ENCODE measurements around the gene TMEM258. TPM values are rescaled to one million over a fixed set of nuclear protein-coding genes. Genes with fewer than 3 reads are reported as not detected.

The TMEM258 gene
- total RNA-seq, 1 experiment from 2014 or later: 87.6 TPM

DNA sequence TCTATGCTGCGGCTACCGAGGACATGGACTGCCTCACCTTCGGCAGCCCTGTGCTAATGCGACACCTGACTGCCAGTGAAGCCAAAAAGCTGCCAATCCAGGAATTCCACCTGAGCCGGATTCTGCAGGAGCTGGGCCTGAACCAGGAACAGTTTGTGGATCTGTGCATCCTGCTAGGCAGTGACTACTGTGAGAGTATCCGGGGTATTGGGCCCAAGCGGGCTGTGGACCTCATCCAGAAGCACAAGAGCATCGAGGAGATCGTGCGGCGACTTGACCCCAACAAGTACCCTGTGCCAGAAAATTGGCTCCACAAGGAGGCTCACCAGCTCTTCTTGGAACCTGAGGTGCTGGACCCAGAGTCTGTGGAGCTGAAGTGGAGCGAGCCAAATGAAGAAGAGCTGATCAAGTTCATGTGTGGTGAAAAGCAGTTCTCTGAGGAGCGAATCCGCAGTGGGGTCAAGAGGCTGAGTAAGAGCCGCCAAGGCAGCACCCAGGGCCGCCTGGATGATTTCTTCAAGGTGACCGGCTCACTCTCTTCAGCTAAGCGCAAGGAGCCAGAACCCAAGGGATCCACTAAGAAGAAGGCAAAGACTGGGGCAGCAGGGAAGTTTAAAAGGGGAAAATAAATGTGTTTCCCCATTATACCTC lies 3.6 kb upstream of the TMEM258 start:
- no peak for DNase-seq (ENCODE audit: low read depth)

DNA sequence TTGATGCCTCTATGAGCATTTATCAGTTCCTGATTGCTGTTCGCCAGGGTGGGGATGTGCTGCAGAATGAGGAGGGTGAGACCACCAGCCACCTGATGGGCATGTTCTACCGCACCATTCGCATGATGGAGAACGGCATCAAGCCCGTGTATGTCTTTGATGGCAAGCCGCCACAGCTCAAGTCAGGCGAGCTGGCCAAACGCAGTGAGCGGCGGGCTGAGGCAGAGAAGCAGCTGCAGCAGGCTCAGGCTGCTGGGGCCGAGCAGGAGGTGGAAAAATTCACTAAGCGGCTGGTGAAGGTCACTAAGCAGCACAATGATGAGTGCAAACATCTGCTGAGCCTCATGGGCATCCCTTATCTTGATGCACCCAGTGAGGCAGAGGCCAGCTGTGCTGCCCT lies 3.1 kb upstream of the TMEM258 start:
- DNase-seq (ENCODE audit: low read depth): no peak

DNA sequence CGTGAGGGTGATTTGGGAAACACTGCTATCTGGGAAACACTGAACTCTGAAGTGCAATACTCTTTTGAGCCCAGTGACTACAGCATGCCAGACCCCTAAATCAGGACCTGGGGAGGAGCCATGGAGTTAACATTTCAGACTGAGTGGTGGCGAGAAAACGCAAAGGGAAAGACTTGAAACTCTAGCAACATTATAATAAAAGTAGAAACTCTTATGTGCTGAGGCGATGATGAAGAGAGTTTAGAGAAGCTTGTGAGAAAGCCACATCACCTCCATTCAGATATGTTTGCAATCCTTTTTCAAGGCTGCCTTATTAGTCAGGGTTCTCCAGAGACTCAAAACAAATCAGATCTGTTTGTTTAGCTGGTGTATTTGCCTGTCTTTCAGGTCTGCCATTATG lies 2.2 kb upstream of the TMEM258 start:
- no peak for DNase-seq (ENCODE audit: low read depth)

DNA sequence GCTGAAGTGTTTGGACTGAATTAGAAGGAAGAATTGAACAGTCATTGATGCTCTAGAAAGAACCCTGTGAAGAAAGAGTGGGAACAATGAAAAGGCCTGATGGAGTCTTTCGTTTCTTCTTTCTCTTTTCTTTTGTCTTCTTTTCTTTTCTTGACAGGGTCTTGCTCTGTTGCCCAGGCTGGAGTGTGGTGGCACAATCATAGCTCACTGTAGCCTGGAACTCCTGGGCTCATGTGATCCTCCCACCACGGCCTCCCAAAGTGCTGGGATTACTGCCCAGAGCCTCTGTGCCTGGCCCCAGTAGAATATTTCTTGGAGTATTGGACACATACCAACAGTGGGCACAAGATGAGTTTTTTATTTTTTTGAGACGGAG lies 1.4 kb upstream of the TMEM258 start:
- DNase-seq (ENCODE audit: low read depth): no peak

DNA sequence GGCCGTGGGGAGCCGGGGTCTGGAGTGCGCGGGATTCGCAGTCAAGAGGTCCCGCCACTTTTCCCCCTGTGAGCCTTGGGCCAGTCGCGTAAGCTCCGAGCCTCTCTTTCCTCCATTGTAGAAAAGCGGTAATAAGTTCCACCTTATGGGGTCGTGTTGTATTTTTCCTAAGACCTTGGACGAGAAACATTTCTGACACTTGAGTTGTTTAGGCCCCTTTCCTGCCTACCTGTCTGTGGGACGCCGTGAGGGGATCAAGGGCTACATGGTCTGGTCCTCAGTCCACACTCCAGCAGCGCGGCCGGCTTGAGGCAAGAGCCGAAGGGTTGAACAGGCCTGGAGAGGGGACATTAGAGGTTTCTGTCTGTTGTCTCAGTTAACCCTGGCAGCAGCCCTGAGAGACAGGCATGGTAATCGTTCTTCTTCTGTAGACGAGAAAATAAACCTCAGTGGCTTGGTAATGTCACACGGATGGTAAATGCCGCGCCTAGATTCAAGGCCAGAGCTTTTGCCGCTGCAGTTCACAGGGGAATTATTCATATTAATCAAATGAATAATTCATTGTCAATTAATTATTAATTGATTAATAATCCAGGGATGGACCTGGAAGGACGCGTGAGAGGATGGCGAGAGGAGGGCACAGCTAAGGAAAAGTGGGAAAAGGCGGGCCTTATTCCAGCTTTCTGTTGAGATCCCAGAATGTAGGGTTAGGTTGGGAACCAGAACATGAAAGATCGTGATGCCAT lies 857 bp upstream of the TMEM258 start:
- DNase-seq (ENCODE audit: low read depth): no peak

DNA sequence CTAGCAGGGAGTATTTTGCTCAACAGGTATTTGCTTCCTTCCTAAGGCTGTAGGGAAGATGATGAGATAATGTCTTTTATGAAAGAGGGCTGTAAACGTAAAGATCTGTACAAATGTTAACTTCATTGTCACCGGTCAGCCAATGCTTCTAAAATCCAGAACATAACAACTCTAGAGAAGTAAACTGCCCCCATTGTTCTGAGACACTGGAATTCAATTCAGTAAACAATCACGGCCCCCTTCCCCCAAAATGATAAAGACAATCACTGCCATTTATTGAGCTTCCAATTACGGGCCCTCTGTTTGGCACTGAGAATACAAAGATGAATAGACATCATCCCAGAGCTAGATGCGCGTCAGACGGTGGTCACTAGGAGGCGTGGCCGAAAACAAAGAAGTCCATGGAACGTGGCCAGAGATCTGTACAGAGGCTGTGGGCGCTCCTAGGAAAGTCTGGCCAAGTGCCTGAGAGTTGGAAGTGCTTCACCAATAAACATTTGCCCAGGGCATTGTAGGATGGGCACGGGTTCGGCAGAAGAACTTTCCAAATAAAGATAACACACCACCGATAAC lies 576 bp downstream of the TMEM258 start:
- DNase-seq (ENCODE audit: low read depth): peak; percentile 92

DNA sequence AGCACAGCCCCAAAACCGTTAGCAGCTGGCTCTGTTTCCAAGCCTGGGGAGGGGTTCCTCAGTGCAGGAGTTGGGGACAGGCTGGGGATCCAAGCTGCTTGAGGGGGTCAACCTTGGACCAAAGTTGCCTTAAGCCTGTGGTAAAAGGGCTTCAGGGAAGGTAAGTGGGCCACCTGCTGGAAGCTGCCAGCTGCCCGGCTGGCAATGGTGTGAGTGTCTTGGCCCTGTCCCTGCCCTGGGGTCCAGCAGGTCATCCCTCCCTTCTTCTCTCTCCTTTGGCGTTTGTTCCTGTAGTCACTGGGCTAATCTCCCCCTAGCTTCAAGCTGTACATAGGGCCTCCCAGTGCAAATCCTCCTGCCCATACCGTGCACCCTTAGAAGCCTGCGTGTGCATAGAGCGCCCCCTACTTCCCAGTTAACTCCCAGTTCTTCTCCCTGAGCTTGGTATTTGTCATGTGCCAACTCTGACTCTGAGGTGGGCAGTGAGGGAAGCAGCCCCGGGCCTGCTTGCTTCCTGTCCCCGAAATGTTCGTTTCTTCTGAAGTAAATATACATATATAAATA lies 4.4 kb downstream of the TMEM258 start:
- DNase-seq (ENCODE audit: low read depth): peak; percentile 39

DNA sequence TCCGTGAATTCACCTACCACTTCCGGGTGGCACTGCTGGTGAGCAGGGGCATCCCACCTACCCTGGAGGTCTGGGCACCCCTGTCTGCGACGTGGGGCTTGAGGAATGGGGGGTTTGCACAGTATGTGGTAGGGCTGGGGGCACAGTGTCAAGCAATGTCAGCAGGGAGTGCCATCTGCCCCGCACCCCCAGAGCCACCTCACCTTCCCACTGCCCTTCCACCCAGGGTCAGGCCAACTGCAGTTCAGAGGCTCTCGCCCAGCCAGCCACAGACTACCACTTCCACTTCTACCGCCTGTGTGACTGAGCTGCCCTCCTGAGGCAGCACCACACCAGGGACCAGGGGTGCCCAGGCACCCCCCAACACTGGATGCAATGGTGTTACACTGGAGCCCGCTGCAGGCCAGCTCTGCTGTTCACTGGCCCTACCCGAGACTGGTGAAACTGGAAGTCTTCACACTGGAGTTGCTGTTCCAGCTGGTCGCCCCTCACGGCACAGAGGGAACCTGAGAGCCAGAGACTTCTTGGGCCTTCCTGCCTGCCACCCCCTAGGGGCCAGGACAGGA lies 6.5 kb downstream of the TMEM258 start:
- no peak for DNase-seq (ENCODE audit: low read depth)

DNA sequence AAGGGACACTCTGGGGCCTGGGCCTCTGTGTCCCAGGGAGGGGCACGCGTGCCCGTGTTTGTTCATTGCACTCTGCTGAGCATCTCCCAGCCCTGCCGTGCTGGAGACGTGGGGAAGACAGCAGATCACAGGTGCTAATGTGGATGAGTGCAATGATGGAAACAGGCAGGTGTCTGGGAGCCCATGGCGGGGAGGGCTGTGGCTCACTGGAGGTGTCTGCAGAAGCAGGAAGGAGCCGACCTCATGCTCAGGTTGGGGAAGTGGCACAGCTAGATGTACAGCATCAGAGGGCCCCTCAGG lies 7.9 kb downstream of the TMEM258 start:
- no peak for DNase-seq (ENCODE audit: low read depth)

DNA sequence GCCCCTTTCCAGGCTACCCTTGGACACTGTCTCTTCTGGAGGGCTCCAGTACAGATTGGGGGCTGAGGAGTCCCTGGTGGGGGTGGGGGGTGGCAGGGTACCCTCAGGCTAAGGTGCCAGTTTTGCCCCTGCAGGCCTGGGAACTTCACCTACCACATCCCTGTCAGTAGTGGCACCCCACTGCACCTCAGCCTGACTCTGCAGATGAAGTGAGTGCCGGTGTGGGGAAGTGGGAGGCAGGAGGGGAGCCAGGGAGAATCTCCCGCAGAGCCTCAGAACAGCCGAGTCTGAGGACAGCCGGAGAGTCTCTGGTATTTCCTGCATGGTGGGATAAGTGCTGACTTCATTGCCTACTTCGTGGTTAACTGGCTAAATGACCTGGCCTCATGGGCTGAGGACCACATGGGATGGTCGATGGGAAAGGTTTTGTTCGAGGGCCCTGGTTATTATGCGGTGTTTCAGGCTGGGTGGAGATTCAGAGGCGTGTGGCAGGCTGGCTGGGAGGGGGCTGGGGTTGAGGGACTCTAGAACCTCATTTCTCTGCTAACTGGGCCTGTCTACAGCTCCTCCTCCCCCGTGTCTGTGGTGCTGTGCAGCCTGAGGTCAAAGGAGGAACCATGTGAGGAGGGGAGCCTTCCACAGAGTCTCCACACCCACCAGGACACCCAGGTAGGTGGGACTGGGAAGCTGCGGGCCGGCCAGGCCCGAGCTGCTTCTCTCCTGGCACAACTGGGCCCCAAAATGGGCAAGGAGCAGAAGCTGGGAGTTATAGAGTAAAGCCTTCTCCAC lies 8.5 kb downstream of the TMEM258 start:
- DNase-seq (ENCODE audit: low read depth): no peak

DNA sequence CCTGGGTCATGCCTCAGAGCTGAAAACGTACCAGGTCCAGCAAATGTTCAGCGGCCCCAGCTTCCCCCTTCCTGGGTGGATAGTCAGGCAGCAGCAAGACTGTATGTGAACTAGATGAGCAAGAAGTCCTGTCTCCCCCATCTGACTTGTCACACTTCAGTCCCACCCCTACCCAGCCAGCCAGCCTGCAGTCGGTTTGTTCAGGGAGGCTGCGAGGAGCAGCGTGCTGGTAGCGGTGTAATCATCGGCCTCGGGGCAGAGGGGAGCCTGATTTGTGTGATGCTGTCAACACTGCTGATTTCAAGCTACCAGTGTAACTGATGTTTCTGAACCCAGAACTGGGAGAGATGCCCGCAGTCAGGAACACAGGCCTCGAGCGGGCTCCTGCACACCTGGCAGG lies 9.6 kb downstream of the TMEM258 start:
- peak; percentile 28 for DNase-seq (ENCODE audit: low read depth)

DNA sequence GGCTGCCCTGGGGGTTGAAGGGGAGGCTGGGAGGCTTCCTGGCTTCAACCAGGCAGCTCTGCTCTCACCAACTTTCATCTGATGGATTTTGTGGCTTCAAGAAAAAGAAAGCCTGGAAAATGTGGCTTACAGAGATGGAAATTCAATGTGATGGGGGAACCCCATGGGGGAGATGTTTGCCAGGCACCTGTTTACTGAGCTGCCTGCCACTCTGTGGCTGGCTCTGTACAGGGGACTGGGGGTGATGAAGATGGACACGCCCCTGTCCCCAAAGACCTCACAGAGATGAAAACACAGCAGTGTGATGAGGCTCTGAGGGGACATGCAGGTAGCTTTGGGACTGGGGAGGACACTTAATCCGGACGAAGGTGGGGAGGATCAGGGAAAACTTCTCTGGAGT lies 10.1 kb downstream of the TMEM258 start:
- DNase-seq (ENCODE audit: low read depth): no peak

DNA sequence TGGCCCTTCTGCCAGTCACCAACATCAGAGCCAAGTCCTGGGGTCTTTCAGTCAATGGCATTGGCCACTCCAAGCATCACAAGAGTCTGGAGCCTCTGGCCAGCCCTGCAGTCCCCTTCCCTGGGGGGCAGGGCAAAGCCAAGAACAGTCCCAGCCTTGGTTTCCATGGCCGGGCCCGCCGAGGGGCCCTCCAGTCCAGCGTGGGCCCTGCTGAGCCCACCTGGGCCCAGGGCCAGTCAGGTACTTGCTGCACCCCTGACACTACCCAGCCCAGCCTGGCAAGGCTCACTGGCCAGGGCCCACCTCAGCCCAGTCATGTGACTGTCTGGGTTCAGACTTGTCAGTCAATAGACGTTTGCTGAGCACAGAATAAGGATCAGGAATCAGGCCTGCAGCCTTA lies 10.8 kb downstream of the TMEM258 start:
- DNase-seq (ENCODE audit: low read depth): no peak

DNA sequence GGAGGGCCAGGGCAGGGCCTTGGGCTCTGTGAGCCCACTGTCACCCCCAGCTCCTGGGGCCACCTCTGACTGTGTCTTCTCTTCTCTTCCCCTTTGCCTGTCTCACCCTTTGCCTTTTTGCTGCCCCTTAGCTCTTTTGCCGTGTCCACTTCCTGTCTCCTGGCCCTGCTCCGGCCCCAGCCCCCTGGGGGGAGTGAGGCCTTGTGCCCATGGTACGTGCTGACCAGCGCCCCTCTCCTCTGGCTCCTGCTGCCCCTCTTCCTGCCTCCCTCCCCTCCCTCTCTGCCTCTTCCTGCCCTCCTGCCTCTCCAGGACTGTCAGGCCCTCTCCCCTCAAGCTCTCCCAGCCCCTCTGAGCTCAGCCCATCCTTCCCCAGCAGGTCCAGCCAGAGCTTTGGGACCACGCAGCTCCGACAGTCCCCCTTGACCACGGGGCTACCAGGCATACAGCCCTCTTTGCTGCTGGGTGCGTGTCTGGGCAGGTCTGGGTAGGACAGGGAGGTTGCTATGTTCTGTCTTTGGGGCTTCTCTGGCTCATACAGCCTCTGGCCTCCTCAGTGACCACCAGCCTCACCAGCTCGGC lies 11.7 kb downstream of the TMEM258 start:
- no peak for DNase-seq (ENCODE audit: low read depth)

DNA sequence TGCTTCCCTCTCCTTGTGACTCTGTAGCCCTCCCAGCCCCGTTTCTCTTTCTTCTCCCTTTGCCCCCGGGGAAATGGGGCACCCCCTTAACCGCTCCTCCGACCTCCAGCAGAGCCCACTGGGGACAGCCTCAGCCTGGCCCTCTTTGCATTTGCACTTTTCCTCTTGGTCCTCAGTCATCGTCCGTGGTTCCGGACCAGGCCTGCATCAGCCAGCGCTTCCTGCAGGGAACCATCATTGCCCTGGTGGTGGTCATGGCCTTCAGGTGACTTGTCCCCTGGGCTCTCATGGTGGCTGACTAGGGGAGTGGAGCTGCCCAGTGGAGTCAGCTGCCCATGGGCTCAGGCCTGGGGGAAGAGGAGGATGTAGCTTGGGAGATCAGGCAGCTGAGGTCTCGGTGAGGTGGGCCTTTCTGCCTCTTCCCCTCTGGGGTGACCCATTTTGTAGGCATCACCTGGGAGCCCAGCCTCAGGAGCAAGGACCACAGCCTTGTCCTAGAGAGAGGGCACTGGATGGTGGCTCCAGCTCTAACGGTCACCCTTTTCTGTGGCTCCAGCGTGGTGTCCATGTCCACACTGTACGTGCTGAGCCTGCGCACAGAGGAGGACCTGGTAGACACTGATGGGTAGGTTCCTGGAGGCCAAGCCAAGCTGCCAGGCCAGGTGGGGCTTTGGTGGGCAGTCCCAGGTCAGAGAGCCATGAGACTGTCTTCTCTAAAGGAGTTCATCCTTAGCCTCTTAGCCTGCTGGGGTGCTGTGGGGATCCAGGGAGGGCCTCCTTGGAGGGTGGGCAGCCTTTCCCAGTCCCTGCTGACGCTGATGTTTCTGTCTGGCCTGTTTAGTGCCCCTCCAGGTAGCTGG lies 12.5 kb downstream of the TMEM258 start:
- DNase-seq (ENCODE audit: low read depth): no peak

DNA sequence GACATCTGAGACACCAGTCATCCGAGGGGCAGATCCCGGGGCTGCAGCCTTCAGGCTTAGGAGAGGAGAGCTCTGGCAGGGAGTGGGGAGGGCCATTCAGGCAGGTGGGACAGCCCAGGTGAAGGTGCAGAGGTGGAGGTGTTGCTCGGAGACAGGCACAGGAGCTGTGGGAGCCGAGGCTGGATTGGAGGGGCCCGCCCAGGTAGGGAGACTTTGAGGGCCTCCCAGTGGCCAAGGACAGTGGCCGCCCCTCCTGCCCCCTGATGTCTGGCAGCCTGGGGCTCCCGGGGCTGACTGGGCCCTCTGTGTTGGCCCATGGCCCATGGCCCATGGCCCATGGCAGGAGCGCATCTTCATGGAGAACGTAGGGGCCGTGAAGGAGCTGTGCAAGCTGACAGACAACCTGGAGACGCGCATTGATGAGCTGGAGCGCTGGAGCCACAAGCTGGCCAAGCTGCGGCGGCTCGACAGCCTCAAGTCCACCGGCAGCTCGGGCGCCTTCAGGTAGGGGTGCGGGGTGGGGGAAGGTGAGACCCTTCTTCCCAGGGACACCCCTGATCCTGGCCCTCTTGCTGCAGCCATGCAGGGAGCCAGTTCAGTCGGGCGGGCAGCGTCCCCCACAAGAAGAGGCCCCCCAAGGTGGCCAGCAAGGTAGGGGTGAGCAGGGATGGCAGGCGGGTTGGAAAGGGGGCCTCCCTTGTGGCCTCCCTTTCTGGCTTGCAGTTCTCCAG lies 13.3 kb downstream of the TMEM258 start:
- no peak for DNase-seq (ENCODE audit: low read depth)

DNA sequence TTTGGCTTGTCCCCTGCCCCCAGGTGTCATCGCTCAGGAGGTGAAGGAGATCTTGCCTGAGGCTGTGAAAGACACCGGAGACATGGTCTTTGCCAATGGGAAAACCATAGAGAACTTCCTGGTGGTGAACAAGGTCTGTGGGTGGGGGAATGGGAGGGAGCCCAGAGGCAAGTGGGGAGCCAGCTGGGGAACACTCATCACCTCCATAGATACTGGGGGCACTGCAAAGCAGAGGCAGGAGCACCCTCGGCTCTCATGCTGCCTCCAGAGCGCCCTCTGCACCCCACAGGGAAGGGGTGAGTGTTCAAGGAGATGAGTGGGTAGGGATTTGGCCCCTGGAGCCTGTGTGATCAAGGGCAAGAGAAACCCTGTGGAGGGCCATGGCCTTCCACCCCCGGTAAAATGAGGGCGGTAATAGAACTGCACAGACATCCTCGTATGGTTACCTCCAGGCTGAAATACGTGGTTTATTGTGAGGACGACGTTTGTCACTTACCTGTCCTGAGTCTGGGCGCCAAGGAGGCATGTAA lies 14.0 kb downstream of the TMEM258 start:
- DNase-seq (ENCODE audit: low read depth): no peak

DNA sequence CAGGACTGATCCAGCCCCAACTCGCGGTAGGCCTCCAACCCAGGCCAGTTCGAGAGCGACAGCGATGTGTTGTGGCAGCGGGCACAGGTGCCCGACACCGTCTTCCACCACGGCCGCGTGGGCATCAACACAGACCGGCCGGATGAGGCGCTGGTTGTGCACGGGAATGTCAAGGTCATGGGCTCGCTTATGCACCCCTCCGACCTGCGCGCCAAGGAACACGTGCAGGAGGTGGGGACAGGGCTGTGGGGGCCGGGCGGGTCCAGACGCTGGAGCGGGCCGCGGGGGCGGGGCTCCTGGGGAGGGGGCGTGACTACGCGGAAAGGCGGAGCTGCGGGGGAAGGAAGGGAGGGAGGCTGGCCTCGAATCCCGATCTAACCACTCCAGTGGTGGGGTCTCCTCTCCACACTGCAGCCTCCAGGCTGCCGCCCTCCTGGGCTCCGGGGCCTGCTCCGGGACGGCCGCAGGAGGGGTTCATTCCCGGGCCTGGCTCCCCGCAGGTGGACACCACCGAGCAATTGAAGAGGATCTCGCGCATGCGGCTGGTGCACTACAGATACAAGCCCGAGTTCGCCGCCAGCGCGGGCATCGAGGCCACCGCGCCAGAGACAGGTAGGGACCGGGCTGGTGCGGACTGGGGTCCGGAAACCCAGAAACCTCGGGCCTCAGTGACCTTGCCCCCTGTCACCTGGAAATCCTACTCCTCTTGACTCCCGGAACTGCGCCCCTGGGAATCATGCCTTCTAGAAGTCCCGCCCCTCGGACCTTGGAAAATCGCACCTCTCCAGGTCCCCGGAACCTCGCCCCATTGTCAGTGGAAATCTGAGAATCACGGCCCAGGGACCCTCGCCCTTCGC lies 14.9 kb downstream of the TMEM258 start:
- no peak for DNase-seq (ENCODE audit: low read depth)

DNA sequence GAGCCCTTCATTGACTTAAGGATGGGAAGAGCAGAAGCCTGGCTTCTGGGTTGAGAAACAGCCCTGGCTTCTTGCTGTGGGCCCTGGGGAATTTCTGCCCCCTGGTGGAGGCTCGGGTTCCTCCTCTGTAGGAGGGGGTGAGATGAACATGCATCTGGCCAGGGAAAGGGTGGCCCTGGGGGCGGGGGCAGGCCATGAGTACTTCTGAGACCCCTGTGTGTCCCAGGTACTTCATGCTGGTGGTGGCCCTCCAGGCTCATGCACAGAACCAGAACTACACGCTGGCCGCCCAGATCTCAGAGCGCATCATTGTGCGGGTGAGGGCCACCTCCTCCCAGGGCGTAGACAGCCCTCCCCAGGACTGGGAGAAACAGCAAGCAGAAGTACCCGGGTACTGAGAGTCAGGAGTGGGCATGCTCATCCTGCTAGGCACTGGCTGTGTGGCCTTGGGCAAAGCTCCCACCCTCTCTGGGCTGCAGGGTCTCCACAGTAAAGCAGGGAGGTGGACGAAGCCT lies 15.8 kb downstream of the TMEM258 start:
- peak; percentile 60 for DNase-seq (ENCODE audit: low read depth)
